K562 (cell line): ENCODE measurements around the gene ULBP1.

Source experiments
- CREB1 ChIP-seq, 2 experiments: sonication (generic) in 1 of 2; formaldehyde crosslinking in 1 of 2; IDR thresholded peaks; 2 replicates each; pipeline versions ENCODE4 v1.6.1 to v1.8.0; 2012 to 2022; ENCODE audit warnings: inconsistent platforms in 1 of 2, mild to moderate bottlenecking in 1 of 2, missing genetic modification reagents in 1 of 2, moderate library complexity in 1 of 2
- PHF8 ChIP-seq: fragments of 200-600 bp; sonication (generic); IDR thresholded peaks from 2 replicates; pipeline ENCODE4 v1.6.1; 2012; ENCODE audit warnings: mixed run types, mild to moderate bottlenecking, inconsistent platforms, low read length, moderate library complexity, borderline replicate concordance
- ZNF512 ChIP-seq: IDR thresholded peaks from 2 replicates; pipeline ENCODE4 v1.6.1; 2016; ENCODE audit warnings: missing genetic modification characterization, missing compliant biosample characterization
- ZZZ3 ChIP-seq: fragments of 450-650 bp; IDR thresholded peaks from 2 replicates; pipeline ENCODE4 v1.6.1; 2016; ENCODE audit warnings: antibody characterized with exemption, mild to moderate bottlenecking, moderate library complexity

- TF ChIP-seq ZZZ3 (no peak), ZNF512 (no peak), CREB1 (IDR thresholded peaks at IDR 0.05) (no peak), CREB1 (CRISPR knock-in tag; IDR thresholded peaks at IDR 0.05) (no peak), PHF8 (no peak)
Measured at GRCh38 chr6:149950423-149950822, 13.3 kb upstream of the ULBP1 start.
